ENCODE data around the gene TMUB1.

DNA sequence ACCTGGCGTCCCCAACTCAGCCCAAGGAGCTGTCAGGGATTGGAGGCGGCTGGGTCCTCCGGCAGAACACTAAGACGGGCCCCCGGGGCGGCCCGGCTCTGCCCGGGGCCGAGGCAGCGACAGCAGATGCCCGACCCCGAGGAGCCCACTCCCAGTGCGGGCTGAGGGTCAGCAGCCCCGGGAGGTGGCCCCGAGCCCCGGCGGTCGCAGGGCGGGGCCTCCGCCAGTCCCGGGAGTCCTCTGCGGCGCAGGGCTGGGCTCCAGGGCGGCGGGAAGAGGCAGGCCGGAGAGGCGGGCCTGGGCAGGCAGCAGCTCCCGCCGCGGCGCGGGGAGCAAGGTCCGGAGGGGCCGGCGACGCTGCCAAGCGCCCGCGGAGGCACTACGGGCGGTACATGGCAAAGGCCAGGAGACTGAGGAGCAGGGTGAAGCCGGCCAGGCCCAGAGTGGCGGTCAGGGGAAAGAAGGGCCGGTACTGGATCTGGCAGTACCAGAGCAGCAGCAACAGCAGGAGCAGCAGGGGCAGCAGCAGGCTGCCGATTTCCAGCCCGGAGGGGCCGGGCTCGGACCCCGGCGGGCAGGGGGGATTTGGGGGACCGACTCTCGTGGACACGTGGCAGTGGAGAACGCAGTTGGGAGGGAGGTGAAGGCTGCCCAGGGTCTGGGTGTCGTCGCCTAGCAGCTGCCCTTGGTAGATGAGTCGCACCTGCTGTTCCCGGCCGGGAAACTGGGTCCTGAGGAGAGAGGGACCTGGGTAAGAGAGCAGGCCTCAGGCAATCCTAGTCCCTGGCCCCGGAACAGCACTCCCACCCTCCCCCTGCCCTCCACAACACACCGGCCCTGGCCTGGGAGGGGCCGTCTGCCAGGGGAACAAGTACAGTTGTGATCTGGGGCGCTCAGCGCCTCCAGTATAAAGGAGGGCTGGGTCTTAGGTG, 1.9 kb downstream of the TMUB1 start:
- no peak for TF ChIP-seq CTCF (IDR thresholded peaks at IDR 0.05)
- no peak for TF ChIP-seq POLR2AphosphoS5 (IDR thresholded peaks at IDR 0.05)
